Liver (tissue), 9 donors: ENCODE results near the gene UTP4. TPM values are rescaled to one million over a fixed set of nuclear protein-coding genes. Genes with fewer than 3 reads are reported as not detected.

Source experiments
- DNase-seq: peaks from one replicate; pipeline ENCODE4 v3.0.0-alpha.2; 2017; ENCODE audit warnings: low spot score
- H3K27ac ChIP-seq, 2 donors: one replicate each; pipeline ENCODE4 v1.7.0; 2013; ENCODE audit warnings: inconsistent platforms in 2 of 2, low read length in 2 of 2, control low read depth in 1 of 2, low read depth in 1 of 2, mild to moderate bottlenecking in 1 of 2
- H3K27me3 ChIP-seq, 4 donors: one replicate each; pipeline versions ENCODE4 v1.6.1 to v1.7.0; 2013; ENCODE audit warnings: low read length in 3 of 4, inconsistent platforms in 1 of 4, mild to moderate bottlenecking in 1 of 4, moderate library complexity in 1 of 4; ENCODE audit not compliant: control insufficient read depth in 4 of 4, insufficient read depth in 4 of 4
- H3K36me3 ChIP-seq, 4 donors: one replicate each; pipeline versions ENCODE4 v1.6.1 to v1.7.0; 2013; ENCODE audit warnings: low read length in 3 of 4, mild to moderate bottlenecking in 3 of 4, low read depth in 1 of 4, moderate library complexity in 1 of 4; ENCODE audit not compliant: control insufficient read depth in 4 of 4, insufficient read depth in 3 of 4
- H3K4me1 ChIP-seq, 4 donors: one replicate each; pipeline versions ENCODE4 v1.6.1 to v1.7.0; 2013; ENCODE audit warnings: low read length in 3 of 4, mild to moderate bottlenecking in 3 of 4, moderate library complexity in 1 of 4; ENCODE audit not compliant: control insufficient read depth in 4 of 4, insufficient read depth in 4 of 4
- H3K4me3 ChIP-seq, 3 donors: one replicate each; pipeline versions ENCODE4 v1.6.1 to v1.7.0; 2013; ENCODE audit warnings: low read length in 3 of 3, control low read depth in 1 of 3, low read depth in 1 of 3, mild to moderate bottlenecking in 1 of 3
- H3K9ac ChIP-seq, 2 donors: one replicate each; pipeline ENCODE4 v1.7.0; 2013; ENCODE audit warnings: low read length in 2 of 2, mild to moderate bottlenecking in 2 of 2, moderate library complexity in 2 of 2, control low read depth in 1 of 2, low read depth in 1 of 2
- H3K9me3 ChIP-seq, 4 donors: one replicate each; pipeline versions ENCODE4 v1.6.1 to v1.7.0; 2013; ENCODE audit warnings: low read length in 3 of 4; ENCODE audit not compliant: control insufficient read depth in 4 of 4
- FOXA2 ChIP-seq: IDR thresholded peaks from 2 replicates; pipeline ENCODE4 v1.6.1; 2016; ENCODE audit warnings: antibody characterized with exemption
- HNF4A ChIP-seq, 2 donors: conservative IDR thresholded peaks; 2 replicates each; pipeline ENCODE4 v1.6.1; 2016; ENCODE audit warnings: antibody characterized with exemption in 2 of 2, mild to moderate bottlenecking in 2 of 2
- RAD21 ChIP-seq, 2 donors: IDR thresholded peaks; 2 replicates each; pipeline ENCODE4 v1.6.1; 2016; ENCODE audit warnings: antibody characterized with exemption in 2 of 2, mild to moderate bottlenecking in 2 of 2
- YY1 ChIP-seq: IDR thresholded peaks from 2 replicates; pipeline ENCODE4 v1.6.1; 2016; ENCODE audit warnings: antibody characterized with exemption, mild to moderate bottlenecking
- WGBS: extraction: QIAGEN DNeasy Blood & Tissue Kit; methylation state at CpG from one replicate; pipeline ENCODE4 v1.1.7; 2013; 5-methylcytosine and 5-hydroxymethylcytosine counted together
- polyA plus RNA-seq, 2 donors: library from polyadenylated mRNA; stranded (reverse) in 1 of 2; unstranded in 1 of 2; fragments of 200-250 nt in 1 of 2; fragments of >200 nt in 1 of 2; fragmentation: Nextera tagmentation in 1 of 2; extraction: Ambion mirVana in 1 of 2; gene quantifications; one replicate each; pipeline versions ENCODE4 v1.2.1 to v1.2.3, GENCODE V29; 2013 to 2015
- total RNA-seq, 2 donors: library from RNA; depleted of rRNA; stranded (reverse); fragments of >200 nt; gene quantifications; one replicate each; pipeline ENCODE4 v1.2.3, GENCODE V29; 2014
- TF ChIP-seq, protein P1 (sequence below): IDR thresholded peaks from 2 replicates; pipeline ENCODE4 v1.6.1; 2016; ENCODE audit warnings: antibody characterized with exemption, mild to moderate bottlenecking
- TF ChIP-seq, protein P2 (sequence below): IDR thresholded peaks from 2 replicates; pipeline ENCODE4 v1.6.1; 2016; ENCODE audit warnings: antibody characterized with exemption
- TF ChIP-seq, protein P3 (sequence below): IDR thresholded peaks from 2 replicates; pipeline ENCODE4 v1.6.1; 2016; ENCODE audit warnings: antibody characterized with exemption
- TF ChIP-seq, protein P4 (sequence below): fragments of 150-350 bp; IDR thresholded peaks from 2 replicates; pipeline ENCODE4 v1.5.1; 2017; ENCODE audit warnings: improper control_type of control experiment, low read depth, low read length; ENCODE audit not compliant: missing input control
- donor health status: healthy.
- donor health status: healthy.
- donor health status: healthy.
- donor health status: healthy.
- donor health status: healthy.

UTP4 gene
- total and polyA plus RNA-seq, 4 donors = 11.3 to 13.8 (median 12.4) TPM

DNA sequence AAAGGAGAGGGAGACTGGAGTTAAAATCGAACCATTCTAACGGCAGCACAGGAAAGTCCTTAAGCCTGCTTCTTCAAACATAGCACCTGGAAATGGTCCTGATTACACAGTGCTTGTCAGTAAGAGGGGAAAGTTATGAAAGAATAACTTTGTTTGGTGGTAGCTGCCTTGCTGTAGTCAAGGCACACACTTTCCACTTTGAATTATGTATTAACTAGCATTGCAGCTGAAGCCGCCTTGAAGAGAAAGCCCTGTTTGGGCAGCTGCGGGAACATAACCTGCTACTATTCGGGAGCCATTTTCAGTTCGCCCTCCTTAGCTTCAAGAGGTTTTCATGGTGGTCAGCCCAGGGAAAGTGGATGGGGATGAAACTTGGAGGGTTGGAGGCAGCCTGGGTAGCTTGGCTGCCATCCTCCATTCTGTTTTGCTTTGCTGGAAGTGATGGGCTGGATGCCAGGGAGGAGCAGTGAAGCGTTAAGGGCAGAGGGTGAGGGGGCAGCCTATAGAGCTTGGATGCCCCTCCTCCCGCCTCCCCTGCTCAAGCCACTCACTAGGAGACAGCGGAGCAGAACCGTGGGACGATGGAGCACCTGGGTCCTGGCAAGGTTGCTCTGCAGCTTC is 32.3 kb upstream of the UTP4 start (continued):
- TF ChIP-seq, protein P1, sequence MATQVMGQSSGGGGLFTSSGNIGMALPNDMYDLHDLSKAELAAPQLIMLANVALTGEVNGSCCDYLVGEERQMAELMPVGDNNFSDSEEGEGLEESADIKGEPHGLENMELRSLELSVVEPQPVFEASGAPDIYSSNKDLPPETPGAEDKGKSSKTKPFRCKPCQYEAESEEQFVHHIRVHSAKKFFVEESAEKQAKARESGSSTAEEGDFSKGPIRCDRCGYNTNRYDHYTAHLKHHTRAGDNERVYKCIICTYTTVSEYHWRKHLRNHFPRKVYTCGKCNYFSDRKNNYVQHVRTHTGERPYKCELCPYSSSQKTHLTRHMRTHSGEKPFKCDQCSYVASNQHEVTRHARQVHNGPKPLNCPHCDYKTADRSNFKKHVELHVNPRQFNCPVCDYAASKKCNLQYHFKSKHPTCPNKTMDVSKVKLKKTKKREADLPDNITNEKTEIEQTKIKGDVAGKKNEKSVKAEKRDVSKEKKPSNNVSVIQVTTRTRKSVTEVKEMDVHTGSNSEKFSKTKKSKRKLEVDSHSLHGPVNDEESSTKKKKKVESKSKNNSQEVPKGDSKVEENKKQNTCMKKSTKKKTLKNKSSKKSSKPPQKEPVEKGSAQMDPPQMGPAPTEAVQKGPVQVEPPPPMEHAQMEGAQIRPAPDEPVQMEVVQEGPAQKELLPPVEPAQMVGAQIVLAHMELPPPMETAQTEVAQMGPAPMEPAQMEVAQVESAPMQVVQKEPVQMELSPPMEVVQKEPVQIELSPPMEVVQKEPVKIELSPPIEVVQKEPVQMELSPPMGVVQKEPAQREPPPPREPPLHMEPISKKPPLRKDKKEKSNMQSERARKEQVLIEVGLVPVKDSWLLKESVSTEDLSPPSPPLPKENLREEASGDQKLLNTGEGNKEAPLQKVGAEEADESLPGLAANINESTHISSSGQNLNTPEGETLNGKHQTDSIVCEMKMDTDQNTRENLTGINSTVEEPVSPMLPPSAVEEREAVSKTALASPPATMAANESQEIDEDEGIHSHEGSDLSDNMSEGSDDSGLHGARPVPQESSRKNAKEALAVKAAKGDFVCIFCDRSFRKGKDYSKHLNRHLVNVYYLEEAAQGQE = no peak
- no peak for TF ChIP-seq YY1
- TF ChIP-seq, protein P2, sequence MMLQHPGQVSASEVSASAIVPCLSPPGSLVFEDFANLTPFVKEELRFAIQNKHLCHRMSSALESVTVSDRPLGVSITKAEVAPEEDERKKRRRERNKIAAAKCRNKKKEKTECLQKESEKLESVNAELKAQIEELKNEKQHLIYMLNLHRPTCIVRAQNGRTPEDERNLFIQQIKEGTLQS = no peak
- TF ChIP-seq FOXA2 = no peak
- no peak for TF ChIP-seq HNF4A (conservative IDR thresholded peaks at IDR 0.05)

DNA sequence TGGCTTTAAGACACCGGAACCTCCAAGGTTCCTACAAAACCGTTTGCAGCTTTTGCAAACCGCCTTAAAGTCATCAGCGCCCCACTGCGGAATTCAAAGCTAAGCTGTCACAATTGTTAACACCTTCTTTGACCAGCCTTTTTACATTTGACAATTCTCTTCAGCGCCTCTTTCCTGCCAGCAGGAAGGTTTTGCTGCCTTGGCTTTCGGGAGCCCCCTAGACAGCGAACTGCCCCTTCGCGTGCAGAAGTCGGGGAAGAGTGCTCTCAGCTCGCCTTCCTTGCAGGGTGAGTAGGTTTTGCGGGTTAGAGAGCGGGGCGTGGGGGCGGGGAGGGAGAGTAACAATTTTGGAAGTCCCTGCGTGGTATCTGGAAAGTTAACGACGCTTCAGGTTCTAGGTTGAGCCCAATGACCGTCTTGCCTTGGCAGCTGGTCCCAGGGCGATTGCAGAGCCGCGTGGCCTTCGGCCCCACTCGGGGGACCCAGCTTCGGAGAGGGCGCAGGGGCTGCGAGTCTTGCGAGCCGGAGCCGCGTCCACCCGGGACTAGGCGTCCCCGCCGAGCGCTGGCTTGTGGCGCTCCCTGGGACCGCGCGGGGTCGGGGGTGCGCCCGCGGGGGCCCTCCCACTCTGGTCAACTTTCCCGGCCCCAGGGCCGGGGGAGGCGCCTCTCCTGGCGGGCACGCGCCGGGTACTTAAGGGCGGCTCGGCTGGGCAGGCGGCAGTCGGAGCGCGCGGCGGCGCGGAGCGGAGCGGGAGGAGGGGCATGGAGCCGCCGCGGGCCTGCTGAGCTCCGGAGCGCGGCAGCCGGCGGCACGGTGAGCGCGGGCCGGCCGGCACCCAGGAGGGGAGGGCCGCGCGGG is 26.7 kb upstream of the UTP4 start, which contains the start of gene HAS3:
HAS3 (plus strand) TSS at position 153 of the 861 bp plus-strand sequence. CDS start 3,743 bp downstream, outside the sequence.
- peak within 1 kb of the TSS in 1 of 2 donors; percentile 54 for H3K9ac ChIP-seq
- peak within 1 kb of the TSS; percentile 41 to 70 (median 59) for H3K4me3 ChIP-seq
- WGBS = under 1% methylated on average over 80 of the region's 80 CpGs
- H3K9me3 ChIP-seq = no peaks in the 10 kb centered on the region
- DNase-seq = no peak
- H3K4me1 ChIP-seq = peaks cover 12 to 27% (median 23%) of the 10 kb centered on the region in 4 donors
- TF ChIP-seq, protein P3, sequence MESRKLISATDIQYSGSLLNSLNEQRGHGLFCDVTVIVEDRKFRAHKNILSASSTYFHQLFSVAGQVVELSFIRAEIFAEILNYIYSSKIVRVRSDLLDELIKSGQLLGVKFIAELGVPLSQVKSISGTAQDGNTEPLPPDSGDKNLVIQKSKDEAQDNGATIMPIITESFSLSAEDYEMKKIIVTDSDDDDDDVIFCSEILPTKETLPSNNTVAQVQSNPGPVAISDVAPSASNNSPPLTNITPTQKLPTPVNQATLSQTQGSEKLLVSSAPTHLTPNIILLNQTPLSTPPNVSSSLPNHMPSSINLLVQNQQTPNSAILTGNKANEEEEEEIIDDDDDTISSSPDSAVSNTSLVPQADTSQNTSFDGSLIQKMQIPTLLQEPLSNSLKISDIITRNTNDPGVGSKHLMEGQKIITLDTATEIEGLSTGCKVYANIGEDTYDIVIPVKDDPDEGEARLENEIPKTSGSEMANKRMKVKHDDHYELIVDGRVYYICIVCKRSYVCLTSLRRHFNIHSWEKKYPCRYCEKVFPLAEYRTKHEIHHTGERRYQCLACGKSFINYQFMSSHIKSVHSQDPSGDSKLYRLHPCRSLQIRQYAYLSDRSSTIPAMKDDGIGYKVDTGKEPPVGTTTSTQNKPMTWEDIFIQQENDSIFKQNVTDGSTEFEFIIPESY = no peak
- TF ChIP-seq, protein P4, sequence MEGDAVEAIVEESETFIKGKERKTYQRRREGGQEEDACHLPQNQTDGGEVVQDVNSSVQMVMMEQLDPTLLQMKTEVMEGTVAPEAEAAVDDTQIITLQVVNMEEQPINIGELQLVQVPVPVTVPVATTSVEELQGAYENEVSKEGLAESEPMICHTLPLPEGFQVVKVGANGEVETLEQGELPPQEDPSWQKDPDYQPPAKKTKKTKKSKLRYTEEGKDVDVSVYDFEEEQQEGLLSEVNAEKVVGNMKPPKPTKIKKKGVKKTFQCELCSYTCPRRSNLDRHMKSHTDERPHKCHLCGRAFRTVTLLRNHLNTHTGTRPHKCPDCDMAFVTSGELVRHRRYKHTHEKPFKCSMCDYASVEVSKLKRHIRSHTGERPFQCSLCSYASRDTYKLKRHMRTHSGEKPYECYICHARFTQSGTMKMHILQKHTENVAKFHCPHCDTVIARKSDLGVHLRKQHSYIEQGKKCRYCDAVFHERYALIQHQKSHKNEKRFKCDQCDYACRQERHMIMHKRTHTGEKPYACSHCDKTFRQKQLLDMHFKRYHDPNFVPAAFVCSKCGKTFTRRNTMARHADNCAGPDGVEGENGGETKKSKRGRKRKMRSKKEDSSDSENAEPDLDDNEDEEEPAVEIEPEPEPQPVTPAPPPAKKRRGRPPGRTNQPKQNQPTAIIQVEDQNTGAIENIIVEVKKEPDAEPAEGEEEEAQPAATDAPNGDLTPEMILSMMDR = peak; percentile 4
- TF ChIP-seq RAD21 (IDR thresholded peaks at IDR 0.05) = peak; percentile 49 to 68
- no peak within 1 kb of the TSS for H3K27ac ChIP-seq
- H3K27me3 ChIP-seq = no peaks in the 10 kb centered on the region
- peaks cover 0 to 9% (median under 1%) of the 10 kb centered on the region in 4 donors for H3K36me3 ChIP-seq
